Loucy (cell line): ENCODE results near the gene TNFSF12.

ENCODE experiments used
- EZH2phosphoT487 ChIP-seq: fragments of 200-600 bp; IDR thresholded peaks from 2 replicates; pipeline ENCODE4 v1.6.1; 2018; ENCODE audit warnings: antibody characterized with exemption, mild to moderate bottlenecking, moderate library complexity, borderline replicate concordance
- TF ChIP-seq, protein P1 (sequence below): fragments of 200-600 bp; sonication (generic); conservative IDR thresholded peaks from 2 replicates; pipeline ENCODE4 v1.5.1; 2014; ENCODE audit warnings: mild to moderate bottlenecking, antibody characterized with exemption, low read length

DNA sequence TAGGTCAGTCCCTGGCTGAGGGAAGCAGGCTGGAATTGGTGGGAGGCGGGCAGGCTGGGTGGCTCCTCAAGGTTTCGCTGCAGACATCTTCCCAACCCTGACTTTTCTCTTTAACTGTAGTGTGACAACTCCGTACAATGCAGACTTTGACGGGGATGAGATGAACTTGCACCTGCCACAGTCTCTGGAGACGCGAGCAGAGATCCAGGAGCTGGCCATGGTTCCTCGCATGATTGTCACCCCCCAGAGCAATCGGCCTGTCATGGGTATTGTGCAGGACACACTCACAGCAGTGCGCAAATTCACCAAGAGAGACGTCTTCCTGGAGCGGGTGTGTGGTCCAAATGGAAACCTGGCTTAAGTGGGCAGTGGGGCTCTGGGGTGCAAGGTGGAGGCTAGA, 49.7 kb upstream of the TNFSF12 start:
- TF ChIP-seq, protein P1, sequence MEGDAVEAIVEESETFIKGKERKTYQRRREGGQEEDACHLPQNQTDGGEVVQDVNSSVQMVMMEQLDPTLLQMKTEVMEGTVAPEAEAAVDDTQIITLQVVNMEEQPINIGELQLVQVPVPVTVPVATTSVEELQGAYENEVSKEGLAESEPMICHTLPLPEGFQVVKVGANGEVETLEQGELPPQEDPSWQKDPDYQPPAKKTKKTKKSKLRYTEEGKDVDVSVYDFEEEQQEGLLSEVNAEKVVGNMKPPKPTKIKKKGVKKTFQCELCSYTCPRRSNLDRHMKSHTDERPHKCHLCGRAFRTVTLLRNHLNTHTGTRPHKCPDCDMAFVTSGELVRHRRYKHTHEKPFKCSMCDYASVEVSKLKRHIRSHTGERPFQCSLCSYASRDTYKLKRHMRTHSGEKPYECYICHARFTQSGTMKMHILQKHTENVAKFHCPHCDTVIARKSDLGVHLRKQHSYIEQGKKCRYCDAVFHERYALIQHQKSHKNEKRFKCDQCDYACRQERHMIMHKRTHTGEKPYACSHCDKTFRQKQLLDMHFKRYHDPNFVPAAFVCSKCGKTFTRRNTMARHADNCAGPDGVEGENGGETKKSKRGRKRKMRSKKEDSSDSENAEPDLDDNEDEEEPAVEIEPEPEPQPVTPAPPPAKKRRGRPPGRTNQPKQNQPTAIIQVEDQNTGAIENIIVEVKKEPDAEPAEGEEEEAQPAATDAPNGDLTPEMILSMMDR, result no peak
- TF ChIP-seq EZH2phosphoT487, result no peak
